Endodermal cell (in vitro differentiated cells): Measurements from ENCODE around the gene ZDHHC5. TPM values are rescaled to one million over a fixed set of nuclear protein-coding genes. Genes with fewer than 3 reads are reported as not detected.
A peak's percentile ranks its signal among the peaks of the same experiment; 100 is the strongest.

Experiments
- DNase-seq: peaks from one replicate; pipeline ENCODE4 v3.0.0-alpha.2; 2017
- H3K27ac ChIP-seq: 2 replicates; pipeline ENCODE4 v1.5.1; 2013; ENCODE audit warnings: mild to moderate bottlenecking, low read depth, low read length, moderate library complexity
- H3K27me3 ChIP-seq: 2 replicates; pipeline ENCODE4 v1.6.1; 2013; ENCODE audit warnings: mild to moderate bottlenecking, low read length, moderate library complexity; ENCODE audit not compliant: insufficient read depth, control insufficient read depth, poor library complexity, severe bottlenecking
- H3K36me3 ChIP-seq: 2 replicates; pipeline ENCODE4 v1.7.0; 2013; ENCODE audit warnings: mild to moderate bottlenecking, low read length, moderate library complexity; ENCODE audit not compliant: control insufficient read depth, insufficient read depth
- H3K4me1 ChIP-seq: one replicate; pipeline ENCODE4 v1.7.0; 2013; ENCODE audit warnings: low read length; ENCODE audit not compliant: control insufficient read depth, insufficient read depth
- H3K4me3 ChIP-seq: 2 replicates; pipeline ENCODE4 v1.5.1; 2013; ENCODE audit warnings: mild to moderate bottlenecking, low read length, moderate library complexity
- H3K9ac ChIP-seq: 2 replicates; pipeline ENCODE4 v1.6.1; 2013; ENCODE audit warnings: mild to moderate bottlenecking, low read length, moderate library complexity; ENCODE audit not compliant: poor library complexity, severe bottlenecking; ENCODE audit errors: extremely low read depth
- H3K9me3 ChIP-seq: 2 replicates; pipeline ENCODE4 v1.6.1; 2013; ENCODE audit warnings: mild to moderate bottlenecking, low read length, moderate library complexity; ENCODE audit not compliant: control insufficient read depth
- H3K27ac Mint-ChIP-seq: 2 replicates; pipeline ENCODE4 v1.8.0; 2020; ENCODE audit warnings: mixed read lengths
- H3K27me3 Mint-ChIP-seq: 2 replicates; pipeline ENCODE4 v1.8.0; 2021; ENCODE audit warnings: mild to moderate bottlenecking, mixed read lengths; ENCODE audit not compliant: insufficient read depth
- H3K36me3 Mint-ChIP-seq: 2 replicates; pipeline ENCODE4 v1.8.0; 2020; ENCODE audit warnings: low read depth, mixed read lengths
- H3K4me1 Mint-ChIP-seq: 2 replicates; pipeline ENCODE4 v1.8.0; 2020; ENCODE audit warnings: mixed read lengths
- H3K4me3 Mint-ChIP-seq: 2 replicates; pipeline ENCODE4 v1.8.0; 2020; ENCODE audit warnings: mild to moderate bottlenecking, moderate library complexity, mixed read lengths
- H3K9me3 Mint-ChIP-seq: 2 replicates; pipeline ENCODE4 v1.8.0; 2020; ENCODE audit warnings: mild to moderate bottlenecking, mixed read lengths
- WGBS, 2 experiments: methylation state at CpG; one replicate each; pipeline versions ENCODE4 v1.1.5 to v1.1.7; 2013; ENCODE audit warnings: missing lambda C conversion rate in 2 of 2, mixed read lengths in 1 of 2; ENCODE audit not compliant: insufficient coverage in 1 of 2, insufficient read length in 1 of 2; 5-methylcytosine and 5-hydroxymethylcytosine counted together
- total RNA-seq, 2 donors: library from RNA; stranded (reverse); fragmentation: NEBNext Ultra II Directional in 1 of 2; extraction: Animal tissue kit (Norgen Biotek cat#: 25700) in 1 of 2; gene quantifications; 2 replicates in 1 of 2; 3 replicates in 1 of 2; pipeline ENCODE4 v1.2.1, GENCODE V29; 2021
- TF ChIP-seq, protein P1 (sequence below): fragments of 200-600 bp; sonication (generic); conservative IDR thresholded peaks from 2 replicates; pipeline ENCODE4 v1.5.0; 2021; ENCODE audit warnings: antibody characterized with exemption, mild to moderate bottlenecking

The ZDHHC5 gene
- total RNA-seq, 2 donors from 2014 or later = 70.7 to 77.1 TPM

DNA sequence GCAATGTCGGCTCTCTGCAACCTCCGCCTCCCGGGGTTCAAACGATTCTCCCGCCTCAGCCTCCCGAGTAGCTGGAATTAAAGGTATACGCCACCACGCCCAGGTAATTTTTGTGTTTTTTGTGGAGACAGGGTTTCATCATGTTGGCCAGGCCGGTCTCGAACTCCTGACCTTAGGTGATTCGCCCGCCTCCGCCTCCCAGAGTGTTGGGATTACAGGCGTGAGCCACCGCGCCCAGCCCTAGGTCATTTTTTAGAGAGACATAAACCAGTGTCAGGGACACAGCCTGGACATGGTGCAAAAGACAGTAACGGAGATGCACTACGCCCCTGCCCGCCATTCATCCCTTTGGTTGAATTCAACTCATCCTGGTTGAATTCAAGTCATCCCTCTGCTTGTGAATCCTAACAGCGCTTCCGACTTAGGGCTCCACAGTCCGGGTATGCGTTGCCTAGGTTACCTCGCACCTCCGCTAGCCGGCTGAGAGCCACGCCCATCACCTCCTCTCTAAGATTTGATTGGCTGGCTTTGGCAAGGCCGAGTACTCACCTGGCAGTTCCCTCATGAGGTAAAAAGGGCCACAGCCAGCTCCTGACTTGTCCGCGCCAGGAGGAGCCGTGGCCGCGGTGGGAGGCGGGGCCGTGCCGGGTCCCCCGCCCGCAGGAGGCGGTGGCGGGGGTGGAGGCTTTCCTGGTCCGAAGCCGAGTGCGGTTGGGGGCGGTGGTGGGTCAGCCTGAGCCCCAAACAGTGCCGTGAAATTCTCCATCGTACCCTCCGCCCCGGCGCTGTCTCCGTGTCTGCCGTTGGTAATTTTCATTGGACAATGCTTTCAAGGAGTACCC is 43.7 kb downstream of the ZDHHC5 start, which contains the start of gene MED19:
TSS of gene MED19 (minus strand) at position 802 of the 842 bp plus-strand sequence. CDS start at position 766, 36 bp downstream.
- Mint-ChIP-seq H3K4me3 (peak within 1 kb of the TSS; percentile 98), H3K4me1 (peaks cover 16% of the 10 kb centered on the region), H3K9me3 (peaks cover 5% of the 10 kb centered on the region), H3K27ac (peak within 1 kb of the TSS; percentile 99), H3K36me3 (peaks cover 24% of the 10 kb centered on the region), H3K27me3 (no peaks in the 10 kb centered on the region)
- Histone ChIP-seq H3K27me3 (no peaks in the 10 kb centered on the region), H3K9me3 (peaks cover 6% of the 10 kb centered on the region), H3K27ac (peak within 1 kb of the TSS; percentile 96), H3K9ac (peak within 1 kb of the TSS; percentile 91), H3K36me3 (peaks cover 22% of the 10 kb centered on the region), H3K4me3 (peak within 1 kb of the TSS; percentile 100), H3K4me1 (peaks cover 3% of the 10 kb centered on the region)
- DNase-seq = peak; percentile 98
- WGBS, 2 experiments = 11% methylated on average over 25 to 51 of the region's 51 CpGs
- TF ChIP-seq, protein P1, sequence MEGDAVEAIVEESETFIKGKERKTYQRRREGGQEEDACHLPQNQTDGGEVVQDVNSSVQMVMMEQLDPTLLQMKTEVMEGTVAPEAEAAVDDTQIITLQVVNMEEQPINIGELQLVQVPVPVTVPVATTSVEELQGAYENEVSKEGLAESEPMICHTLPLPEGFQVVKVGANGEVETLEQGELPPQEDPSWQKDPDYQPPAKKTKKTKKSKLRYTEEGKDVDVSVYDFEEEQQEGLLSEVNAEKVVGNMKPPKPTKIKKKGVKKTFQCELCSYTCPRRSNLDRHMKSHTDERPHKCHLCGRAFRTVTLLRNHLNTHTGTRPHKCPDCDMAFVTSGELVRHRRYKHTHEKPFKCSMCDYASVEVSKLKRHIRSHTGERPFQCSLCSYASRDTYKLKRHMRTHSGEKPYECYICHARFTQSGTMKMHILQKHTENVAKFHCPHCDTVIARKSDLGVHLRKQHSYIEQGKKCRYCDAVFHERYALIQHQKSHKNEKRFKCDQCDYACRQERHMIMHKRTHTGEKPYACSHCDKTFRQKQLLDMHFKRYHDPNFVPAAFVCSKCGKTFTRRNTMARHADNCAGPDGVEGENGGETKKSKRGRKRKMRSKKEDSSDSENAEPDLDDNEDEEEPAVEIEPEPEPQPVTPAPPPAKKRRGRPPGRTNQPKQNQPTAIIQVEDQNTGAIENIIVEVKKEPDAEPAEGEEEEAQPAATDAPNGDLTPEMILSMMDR = no peak

DNA sequence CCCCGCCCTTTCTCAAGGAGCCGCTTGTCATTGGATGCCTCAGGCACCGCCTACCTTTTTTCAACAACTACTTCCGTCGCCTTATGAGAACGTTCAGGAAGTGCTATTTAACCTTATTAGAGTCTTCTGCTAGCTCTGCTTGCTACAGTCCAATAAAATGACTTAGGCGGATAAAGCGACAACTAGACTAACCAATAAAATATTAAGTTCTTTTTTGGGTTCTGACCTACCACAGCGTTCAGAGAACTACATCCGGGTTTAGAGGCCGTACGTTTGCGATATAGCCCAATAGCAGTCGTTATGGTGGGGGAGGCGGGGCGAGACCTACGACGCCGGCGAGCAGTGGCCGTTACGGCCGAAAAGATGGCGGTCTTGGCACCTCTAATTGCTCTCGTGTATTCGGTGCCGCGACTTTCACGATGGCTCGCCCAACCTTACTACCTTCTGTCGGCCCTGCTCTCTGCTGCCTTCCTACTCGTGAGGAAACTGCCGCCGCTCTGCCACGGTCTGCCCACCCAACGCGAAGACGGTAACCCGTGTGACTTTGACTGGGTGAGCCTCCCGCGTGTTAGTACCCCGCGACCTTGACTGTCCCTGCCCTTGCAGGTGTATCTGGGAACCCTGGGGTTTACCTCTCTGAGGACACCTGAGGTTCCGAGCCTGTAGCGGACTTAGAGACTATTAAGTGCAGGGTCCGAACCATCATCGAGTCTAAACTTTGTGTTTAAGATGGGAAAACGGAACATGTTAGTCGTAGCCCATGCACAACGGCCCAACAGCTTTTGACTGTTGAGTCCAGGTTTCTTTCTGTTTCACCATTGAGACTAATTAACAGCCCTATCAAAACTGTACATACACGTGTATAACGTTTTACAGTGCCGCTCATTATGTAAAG is 44.6 kb downstream of the ZDHHC5 start, which contains the start of gene TMX2:
TSS of gene TMX2 (plus strand) at position 338 of the 895 bp plus-strand sequence. CDS start at position 364, 26 bp downstream.
- peak within 1 kb of the TSS; percentile 91 for H3K9ac ChIP-seq
- peaks cover 11% of the 10 kb centered on the region for H3K9me3 Mint-ChIP-seq

More for the DNA sequence above, 44.6 kb downstream of the ZDHHC5 start, which contains the start of gene TMX2:
- Histone ChIP-seq H3K9me3 (peaks cover 6% of the 10 kb centered on the region), H3K36me3 (peaks cover 20% of the 10 kb centered on the region), H3K4me1 (peaks cover 3% of the 10 kb centered on the region), H3K27me3 (no peaks in the 10 kb centered on the region), H3K4me3 (peak within 1 kb of the TSS; percentile 100), H3K27ac (peak within 1 kb of the TSS; percentile 96)
- peak; percentile 96 for DNase-seq
- Mint-ChIP-seq H3K4me3 (peak within 1 kb of the TSS; percentile 98), H3K4me1 (peaks cover 16% of the 10 kb centered on the region), H3K27ac (peak within 1 kb of the TSS; percentile 99), H3K36me3 (peaks cover 26% of the 10 kb centered on the region), H3K27me3 (no peaks in the 10 kb centered on the region)
- 0 to 1% methylated on average over 27 to 53 of the region's 53 CpGs for WGBS, 2 experiments
- TF ChIP-seq, protein P1 = no peak
